ENCODE results near the gene KXD1. TPM values are rescaled to one million over a fixed set of nuclear protein-coding genes. Genes with fewer than 3 reads are reported as not detected.

KXD1 gene
- polyA plus RNA-seq, 1 of the 3 experiments (the other 2 are of a cell fraction) = 151 TPM

DNA sequence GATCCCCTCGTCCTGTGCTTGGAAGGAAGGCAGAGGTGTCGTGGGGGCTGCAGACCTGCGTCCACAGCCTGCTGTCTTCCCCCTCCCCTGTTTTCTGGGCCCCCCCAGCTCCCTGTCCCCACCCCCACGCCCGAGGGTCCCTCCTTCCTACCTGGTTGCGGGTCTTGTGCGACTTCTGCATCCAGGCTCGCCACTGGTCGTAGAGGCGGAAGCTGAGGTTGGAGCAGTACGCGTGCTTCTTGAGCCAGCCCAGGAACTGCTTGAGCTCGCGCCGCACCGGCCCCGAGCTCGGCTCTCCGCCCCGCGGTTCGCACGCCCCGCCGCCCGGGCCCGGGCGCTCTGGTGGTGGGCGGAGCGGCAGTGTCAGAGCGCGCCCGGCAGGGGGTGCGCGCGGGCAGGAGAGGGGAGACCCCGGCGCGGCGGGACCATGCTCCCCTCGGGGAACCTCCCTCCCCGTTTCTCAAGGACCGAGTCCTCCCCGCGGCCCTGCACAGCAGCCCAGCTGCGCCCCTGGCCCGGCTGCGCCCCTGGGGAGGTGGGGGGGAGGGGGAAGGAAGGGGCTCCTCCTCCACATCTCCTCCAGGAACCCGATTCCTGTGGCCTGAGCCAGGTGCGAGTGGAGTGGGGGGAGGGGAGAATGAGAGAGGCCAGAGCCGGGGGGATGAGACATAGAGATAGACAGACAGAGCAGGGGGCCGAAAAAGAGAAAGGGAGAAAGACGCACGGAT is 36.6 kb downstream of the KXD1 start (continued):
- TF ChIP-seq, protein P1, sequence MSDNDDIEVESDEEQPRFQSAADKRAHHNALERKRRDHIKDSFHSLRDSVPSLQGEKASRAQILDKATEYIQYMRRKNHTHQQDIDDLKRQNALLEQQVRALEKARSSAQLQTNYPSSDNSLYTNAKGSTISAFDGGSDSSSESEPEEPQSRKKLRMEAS (IDR thresholded peaks at IDR 0.05; ENCODE audit: low read depth) = no peak
- TF ChIP-seq GATA2 (CRISPR knock-in tag; IDR thresholded peaks at IDR 0.05) (no peak), NFIC (IDR thresholded peaks at IDR 0.05; ENCODE audit: borderline replicate concordance) (no peak), NRF1 (IDR thresholded peaks at IDR 0.05; ENCODE audit: low read depth, low read length) (no peak), TEAD4 (IDR thresholded peaks at IDR 0.05; ENCODE audit: borderline replicate concordance, insufficient read depth) (no peak), POLR2AphosphoS5 (IDR thresholded peaks at IDR 0.05; ENCODE audit: low read depth, low read length) (no peak), FOXJ3 (CRISPR knock-in tag; IDR thresholded peaks at IDR 0.05) (no peak), GABPA (IDR thresholded peaks at IDR 0.05; ENCODE audit: low read depth) (no peak), RXRA (IDR thresholded peaks at IDR 0.05; ENCODE audit: borderline replicate concordance, low read depth) (no peak), SMC3 (IDR thresholded peaks at IDR 0.05; ENCODE audit: low read depth, low read length) (peak; percentile 76), EZH2phosphoT487 (IDR thresholded peaks at IDR 0.05; ENCODE audit: borderline replicate concordance, low read depth) (no peak), YY1 (IDR thresholded peaks at IDR 0.05; ENCODE audit: low read depth) (no peak), RAD21 (IDR thresholded peaks at IDR 0.05; ENCODE audit: low read length) (peak; percentile 75), TAF1 (IDR thresholded peaks at IDR 0.05; ENCODE audit: borderline replicate concordance, low read depth, low read length) (no peak), JUND (IDR thresholded peaks at IDR 0.05) (no peak), FOXM1 (IDR thresholded peaks at IDR 0.05; ENCODE audit: low read depth) (no peak)
- TF ChIP-seq, protein P2, sequence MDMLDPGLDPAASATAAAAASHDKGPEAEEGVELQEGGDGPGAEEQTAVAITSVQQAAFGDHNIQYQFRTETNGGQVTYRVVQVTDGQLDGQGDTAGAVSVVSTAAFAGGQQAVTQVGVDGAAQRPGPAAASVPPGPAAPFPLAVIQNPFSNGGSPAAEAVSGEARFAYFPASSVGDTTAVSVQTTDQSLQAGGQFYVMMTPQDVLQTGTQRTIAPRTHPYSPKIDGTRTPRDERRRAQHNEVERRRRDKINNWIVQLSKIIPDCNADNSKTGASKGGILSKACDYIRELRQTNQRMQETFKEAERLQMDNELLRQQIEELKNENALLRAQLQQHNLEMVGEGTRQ (IDR thresholded peaks at IDR 0.05; ENCODE audit: borderline replicate concordance, low read depth, low read length) = no peak
- TF ChIP-seq, protein P3, sequence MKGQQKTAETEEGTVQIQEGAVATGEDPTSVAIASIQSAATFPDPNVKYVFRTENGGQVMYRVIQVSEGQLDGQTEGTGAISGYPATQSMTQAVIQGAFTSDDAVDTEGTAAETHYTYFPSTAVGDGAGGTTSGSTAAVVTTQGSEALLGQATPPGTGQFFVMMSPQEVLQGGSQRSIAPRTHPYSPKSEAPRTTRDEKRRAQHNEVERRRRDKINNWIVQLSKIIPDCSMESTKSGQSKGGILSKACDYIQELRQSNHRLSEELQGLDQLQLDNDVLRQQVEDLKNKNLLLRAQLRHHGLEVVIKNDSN (IDR thresholded peaks at IDR 0.05; ENCODE audit: borderline replicate concordance, low read depth) = no peak
- TF ChIP-seq, protein P4, sequence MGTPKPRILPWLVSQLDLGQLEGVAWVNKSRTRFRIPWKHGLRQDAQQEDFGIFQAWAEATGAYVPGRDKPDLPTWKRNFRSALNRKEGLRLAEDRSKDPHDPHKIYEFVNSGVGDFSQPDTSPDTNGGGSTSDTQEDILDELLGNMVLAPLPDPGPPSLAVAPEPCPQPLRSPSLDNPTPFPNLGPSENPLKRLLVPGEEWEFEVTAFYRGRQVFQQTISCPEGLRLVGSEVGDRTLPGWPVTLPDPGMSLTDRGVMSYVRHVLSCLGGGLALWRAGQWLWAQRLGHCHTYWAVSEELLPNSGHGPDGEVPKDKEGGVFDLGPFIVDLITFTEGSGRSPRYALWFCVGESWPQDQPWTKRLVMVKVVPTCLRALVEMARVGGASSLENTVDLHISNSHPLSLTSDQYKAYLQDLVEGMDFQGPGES (IDR thresholded peaks at IDR 0.05; ENCODE audit: low read depth, low read length) = no peak
- TF ChIP-seq, protein P5, sequence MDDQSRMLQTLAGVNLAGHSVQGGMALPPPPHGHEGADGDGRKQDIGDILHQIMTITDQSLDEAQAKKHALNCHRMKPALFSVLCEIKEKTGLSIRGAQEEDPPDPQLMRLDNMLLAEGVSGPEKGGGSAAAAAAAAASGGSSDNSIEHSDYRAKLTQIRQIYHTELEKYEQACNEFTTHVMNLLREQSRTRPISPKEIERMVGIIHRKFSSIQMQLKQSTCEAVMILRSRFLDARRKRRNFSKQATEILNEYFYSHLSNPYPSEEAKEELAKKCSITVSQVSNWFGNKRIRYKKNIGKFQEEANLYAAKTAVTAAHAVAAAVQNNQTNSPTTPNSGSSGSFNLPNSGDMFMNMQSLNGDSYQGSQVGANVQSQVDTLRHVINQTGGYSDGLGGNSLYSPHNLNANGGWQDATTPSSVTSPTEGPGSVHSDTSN (IDR thresholded peaks at IDR 0.05) = no peak
- TF ChIP-seq, protein P6, sequence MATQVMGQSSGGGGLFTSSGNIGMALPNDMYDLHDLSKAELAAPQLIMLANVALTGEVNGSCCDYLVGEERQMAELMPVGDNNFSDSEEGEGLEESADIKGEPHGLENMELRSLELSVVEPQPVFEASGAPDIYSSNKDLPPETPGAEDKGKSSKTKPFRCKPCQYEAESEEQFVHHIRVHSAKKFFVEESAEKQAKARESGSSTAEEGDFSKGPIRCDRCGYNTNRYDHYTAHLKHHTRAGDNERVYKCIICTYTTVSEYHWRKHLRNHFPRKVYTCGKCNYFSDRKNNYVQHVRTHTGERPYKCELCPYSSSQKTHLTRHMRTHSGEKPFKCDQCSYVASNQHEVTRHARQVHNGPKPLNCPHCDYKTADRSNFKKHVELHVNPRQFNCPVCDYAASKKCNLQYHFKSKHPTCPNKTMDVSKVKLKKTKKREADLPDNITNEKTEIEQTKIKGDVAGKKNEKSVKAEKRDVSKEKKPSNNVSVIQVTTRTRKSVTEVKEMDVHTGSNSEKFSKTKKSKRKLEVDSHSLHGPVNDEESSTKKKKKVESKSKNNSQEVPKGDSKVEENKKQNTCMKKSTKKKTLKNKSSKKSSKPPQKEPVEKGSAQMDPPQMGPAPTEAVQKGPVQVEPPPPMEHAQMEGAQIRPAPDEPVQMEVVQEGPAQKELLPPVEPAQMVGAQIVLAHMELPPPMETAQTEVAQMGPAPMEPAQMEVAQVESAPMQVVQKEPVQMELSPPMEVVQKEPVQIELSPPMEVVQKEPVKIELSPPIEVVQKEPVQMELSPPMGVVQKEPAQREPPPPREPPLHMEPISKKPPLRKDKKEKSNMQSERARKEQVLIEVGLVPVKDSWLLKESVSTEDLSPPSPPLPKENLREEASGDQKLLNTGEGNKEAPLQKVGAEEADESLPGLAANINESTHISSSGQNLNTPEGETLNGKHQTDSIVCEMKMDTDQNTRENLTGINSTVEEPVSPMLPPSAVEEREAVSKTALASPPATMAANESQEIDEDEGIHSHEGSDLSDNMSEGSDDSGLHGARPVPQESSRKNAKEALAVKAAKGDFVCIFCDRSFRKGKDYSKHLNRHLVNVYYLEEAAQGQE (IDR thresholded peaks at IDR 0.05; ENCODE audit: low read depth, low read length) = no peak

All from SK-N-SH (cell line).